Measurements from ENCODE around the gene RBMS1.

GRCh38 chr2:160227293-160227915 lies 266.2 kb downstream of the RBMS1 start:
- no peak for TF ChIP-seq POLR2A (IDR thresholded peaks at IDR 0.05)
- TF ChIP-seq CTCF (IDR thresholded peaks at IDR 0.05) = no peak
